OCI-LY3 (cell line): ENCODE measurements around the gene CMSS1.
A peak's percentile ranks its signal among the peaks of the same experiment; 100 is the strongest.

Experiments
- H2AFZ ChIP-seq: fragments of 200-600, 300-600 bp; shearing (Covaris generic); 2 replicates; pipeline ENCODE4 v1.6.0; 2014; ENCODE audit warnings: antibody characterized with exemption, low read depth, low read length
- H3K27ac ChIP-seq: fragments of 200-600, 300-600 bp; sonication (generic); 2 replicates; pipeline ENCODE4 v1.5.1; 2014; ENCODE audit warnings: mild to moderate bottlenecking, low read length, moderate library complexity, mixed read lengths
- H3K27me3 ChIP-seq: fragments of 200-600, 300-600 bp; sonication (generic); 2 replicates; pipeline ENCODE4 v1.6.1; 2014; ENCODE audit warnings: low read depth, low read length, mixed read lengths
- H3K36me3 ChIP-seq: fragments of 200-600, 300-600 bp; sonication (generic); replicated peaks from 2 replicates; pipeline ENCODE3; 2014; ENCODE audit warnings: low read depth, low read length, mixed read lengths
- H3K4me1 ChIP-seq: fragments of 300-600, 200-600 bp; sonication (generic); 2 replicates; pipeline ENCODE4 v1.6.1; 2014; ENCODE audit warnings: low read length, mixed read lengths
- H3K4me2 ChIP-seq: fragments of 200-600, 300-600 bp; sonication (generic); 2 replicates; pipeline ENCODE4 v1.6.1; 2014; ENCODE audit warnings: low read length, mixed read lengths
- H3K4me3 ChIP-seq: fragments of 300-600, 200-600 bp; sonication (generic); 2 replicates; pipeline ENCODE4 v1.5.1; 2014; ENCODE audit warnings: antibody characterized with exemption, mild to moderate bottlenecking, low read length, moderate library complexity
- H3K79me2 ChIP-seq: fragments of 300-600, 200-600 bp; shearing (Covaris generic); 2 replicates; pipeline ENCODE4 v1.6.1; 2014; ENCODE audit warnings: mild to moderate bottlenecking, low read length, mixed read lengths
- H3K9ac ChIP-seq: fragments of 300-600, 200-600 bp; shearing (Covaris generic); 2 replicates; pipeline ENCODE4 v1.6.0; 2014; ENCODE audit warnings: mild to moderate bottlenecking, low read length, moderate library complexity
- H3K9me3 ChIP-seq: fragments of 200-600, 300-600 bp; shearing (Covaris generic); 2 replicates; pipeline ENCODE4 v1.6.1; 2014; ENCODE audit warnings: low read length, mixed read lengths; ENCODE audit not compliant: insufficient read depth
- H4K20me1 ChIP-seq: fragments of 200-600, 300-600 bp; sonication (generic); 2 replicates; pipeline ENCODE4 v1.6.1; 2016; ENCODE audit warnings: low read length, mixed read lengths; ENCODE audit not compliant: insufficient read depth
- EZH2phosphoT487 ChIP-seq: fragments of 200-600 bp; shearing (Covaris generic); IDR thresholded peaks from 2 replicates; pipeline ENCODE4 v1.6.1; 2018; ENCODE audit warnings: antibody characterized with exemption, mixed run types, low read depth
- TF ChIP-seq, protein P1 (sequence below): fragments of 200-600, 300-600 bp; sonication (generic); IDR thresholded peaks from 2 replicates; pipeline ENCODE4 v1.5.1; 2014; ENCODE audit warnings: antibody characterized with exemption, low read length, low read depth

CMSS1 gene

DNA sequence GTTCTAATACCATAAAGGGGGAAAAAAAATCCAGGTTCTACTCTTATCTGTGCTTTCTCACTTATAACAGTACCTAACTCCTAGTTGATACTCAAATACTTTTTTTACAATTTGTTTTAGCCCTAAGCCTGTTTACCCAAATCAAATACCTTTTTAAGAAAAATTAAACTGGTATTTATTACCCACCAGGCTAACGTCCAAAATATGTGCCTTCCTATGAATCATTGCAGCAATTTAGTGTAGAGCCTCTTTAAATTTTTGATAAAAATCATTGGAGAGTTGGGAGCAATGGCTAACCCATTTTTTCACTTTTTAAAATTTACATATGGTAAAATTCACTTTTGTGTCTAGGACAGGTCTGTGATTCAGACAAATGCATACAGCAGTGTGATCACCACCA, 268.7 kb downstream of the CMSS1 start:
- H3K27me3 ChIP-seq: peaks cover 4% of the 10 kb centered on the region; the same call in 1 of the 2 replicates
- H3K9me3 ChIP-seq: no peaks in the 10 kb centered on the region
- no peak overlapping the region for H3K4me3 ChIP-seq
- H3K9ac ChIP-seq: no peak overlapping the region
- H3K4me1 ChIP-seq: peaks cover 13% of the 10 kb centered on the region
- H3K79me2 ChIP-seq: no peaks in the 10 kb centered on the region
- TF ChIP-seq, protein P1, sequence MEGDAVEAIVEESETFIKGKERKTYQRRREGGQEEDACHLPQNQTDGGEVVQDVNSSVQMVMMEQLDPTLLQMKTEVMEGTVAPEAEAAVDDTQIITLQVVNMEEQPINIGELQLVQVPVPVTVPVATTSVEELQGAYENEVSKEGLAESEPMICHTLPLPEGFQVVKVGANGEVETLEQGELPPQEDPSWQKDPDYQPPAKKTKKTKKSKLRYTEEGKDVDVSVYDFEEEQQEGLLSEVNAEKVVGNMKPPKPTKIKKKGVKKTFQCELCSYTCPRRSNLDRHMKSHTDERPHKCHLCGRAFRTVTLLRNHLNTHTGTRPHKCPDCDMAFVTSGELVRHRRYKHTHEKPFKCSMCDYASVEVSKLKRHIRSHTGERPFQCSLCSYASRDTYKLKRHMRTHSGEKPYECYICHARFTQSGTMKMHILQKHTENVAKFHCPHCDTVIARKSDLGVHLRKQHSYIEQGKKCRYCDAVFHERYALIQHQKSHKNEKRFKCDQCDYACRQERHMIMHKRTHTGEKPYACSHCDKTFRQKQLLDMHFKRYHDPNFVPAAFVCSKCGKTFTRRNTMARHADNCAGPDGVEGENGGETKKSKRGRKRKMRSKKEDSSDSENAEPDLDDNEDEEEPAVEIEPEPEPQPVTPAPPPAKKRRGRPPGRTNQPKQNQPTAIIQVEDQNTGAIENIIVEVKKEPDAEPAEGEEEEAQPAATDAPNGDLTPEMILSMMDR: no peak
- H4K20me1 ChIP-seq: peaks cover 5% of the 10 kb centered on the region; the same call in 1 of the 2 replicates
- no peak overlapping the region for H3K4me2 ChIP-seq
- H3K27ac ChIP-seq: no peak overlapping the region
- H3K36me3 ChIP-seq: no peaks in the 10 kb centered on the region
- no peak overlapping the region for H2AFZ ChIP-seq

DNA sequence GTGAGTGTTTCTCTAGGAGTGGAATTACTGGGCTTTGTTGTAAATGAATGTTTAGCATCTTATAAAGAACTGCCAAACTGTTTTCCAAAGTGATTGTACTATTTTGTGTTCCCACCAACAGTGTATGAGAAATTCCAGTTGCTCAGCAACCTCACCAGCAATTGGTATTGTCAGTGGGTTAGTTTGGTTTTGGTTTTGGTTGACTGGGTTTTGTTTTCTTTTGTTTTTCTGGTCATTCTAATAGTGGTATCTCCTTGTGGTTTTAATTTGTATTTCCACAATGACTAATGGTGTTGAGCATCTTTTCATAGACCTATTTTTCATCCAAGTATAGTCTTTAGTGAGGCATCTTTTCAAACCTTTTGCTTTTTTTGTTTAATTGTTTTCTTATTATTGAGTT, 269.5 kb downstream of the CMSS1 start:
- Histone ChIP-seq H3K36me3 (no peaks in the 10 kb centered on the region), H3K9me3 (no peaks in the 10 kb centered on the region), H3K27ac (no peak overlapping the region), H3K9ac (no peak overlapping the region), H4K20me1 (peaks cover 5% of the 10 kb centered on the region; the same call in 1 of the 2 replicates), H3K27me3 (peaks cover 4% of the 10 kb centered on the region; the same call in 1 of the 2 replicates), H3K4me2 (no peak overlapping the region), H3K4me3 (no peak overlapping the region), H3K79me2 (no peaks in the 10 kb centered on the region), H2AFZ (no peak overlapping the region), H3K4me1 (peaks cover 13% of the 10 kb centered on the region)
- TF ChIP-seq EZH2phosphoT487: no peak
- TF ChIP-seq, protein P1: no peak

DNA sequence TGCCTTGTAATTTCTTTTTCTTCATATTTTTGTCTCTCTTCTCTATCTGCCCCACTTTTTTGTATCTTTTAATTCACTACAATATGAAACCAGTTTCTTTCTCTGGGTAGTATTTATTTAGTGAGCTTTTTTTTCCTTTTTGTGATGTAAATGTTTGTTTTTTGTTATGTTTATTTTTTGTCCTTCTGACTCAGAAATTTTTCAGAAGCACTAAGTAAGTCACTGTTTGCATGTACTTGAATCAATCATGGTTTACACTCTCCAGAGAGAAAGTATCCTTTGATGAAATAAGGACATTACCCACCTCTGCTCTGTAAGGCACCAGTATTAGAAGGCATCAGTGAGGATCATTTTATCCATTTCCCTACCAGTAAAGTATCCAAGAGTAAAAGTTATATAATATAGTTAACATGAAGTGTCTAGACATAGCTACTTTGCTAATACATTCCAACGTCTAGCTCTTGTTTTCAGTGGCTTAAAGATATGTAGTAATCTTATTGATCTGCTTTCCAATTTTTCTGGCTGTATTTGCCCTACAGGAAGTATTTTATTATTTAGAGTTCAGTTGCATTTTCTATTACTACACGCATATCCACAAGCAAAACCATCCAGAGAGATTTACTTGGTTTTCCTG, 271.2 kb downstream of the CMSS1 start:
- no peaks in the 10 kb centered on the region for H3K36me3 ChIP-seq
- peaks cover 4% of the 10 kb centered on the region; the same call in 1 of the 2 replicates for H3K27me3 ChIP-seq
- H3K4me3 ChIP-seq: no peak overlapping the region
- H3K9me3 ChIP-seq: no peaks in the 10 kb centered on the region
- no peak overlapping the region for H3K9ac ChIP-seq
- H3K27ac ChIP-seq: no peak overlapping the region
- H4K20me1 ChIP-seq: peaks cover 5% of the 10 kb centered on the region; the same call in 1 of the 2 replicates
- H3K4me2 ChIP-seq: no peak overlapping the region
- no peaks in the 10 kb centered on the region for H3K79me2 ChIP-seq
- TF ChIP-seq, protein P1: no peak
- no peak for TF ChIP-seq EZH2phosphoT487
- no peak overlapping the region for H2AFZ ChIP-seq
- peaks cover 12% of the 10 kb centered on the region for H3K4me1 ChIP-seq

DNA sequence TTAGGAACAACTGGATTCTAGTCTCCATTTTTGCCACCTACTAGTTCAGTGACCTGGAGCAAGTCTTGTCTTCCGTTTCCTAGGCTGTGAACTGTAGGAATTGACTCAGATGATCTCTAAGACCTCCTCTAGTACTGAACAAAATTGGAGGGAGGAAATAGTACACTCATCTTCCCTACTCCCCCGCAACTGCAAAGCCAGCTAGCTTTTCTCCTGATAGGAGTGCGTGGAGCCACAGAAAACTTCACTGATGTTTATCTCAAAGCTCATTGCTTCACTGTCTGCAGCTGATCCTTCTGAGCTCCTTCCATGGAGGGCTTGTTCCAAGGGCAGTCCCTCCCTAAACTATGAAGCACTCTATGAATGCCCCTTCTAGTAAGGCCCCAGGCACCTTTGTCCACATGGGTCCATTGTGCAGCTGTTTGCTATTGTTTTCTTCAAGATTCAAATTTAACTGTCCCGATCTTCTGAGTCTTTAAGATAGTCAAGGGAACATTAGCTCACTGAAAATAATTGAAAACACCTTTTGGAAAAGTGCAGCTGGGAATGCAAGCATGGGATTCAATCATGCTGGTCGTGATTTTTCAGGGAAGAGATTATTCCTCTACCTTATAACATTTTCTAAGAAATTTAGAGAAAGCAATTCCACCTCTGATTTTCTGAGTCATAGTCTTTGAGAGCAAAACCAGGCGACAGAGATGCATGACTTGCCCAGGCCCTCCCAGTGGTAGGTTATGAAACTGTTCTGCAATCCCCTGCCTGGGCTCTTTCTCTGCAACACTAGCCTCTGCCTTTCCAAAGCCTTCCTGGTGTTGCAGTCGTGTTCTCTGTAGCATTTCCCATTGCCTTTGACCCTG, 272.4 kb downstream of the CMSS1 start:
- no peak overlapping the region for H3K9ac ChIP-seq
- H2AFZ ChIP-seq: no peak overlapping the region
- no peaks in the 10 kb centered on the region; the same call in 1 of the 2 replicates for H3K4me1 ChIP-seq
- no peak overlapping the region for H3K4me2 ChIP-seq
- H3K9me3 ChIP-seq: no peaks in the 10 kb centered on the region
- no peaks in the 10 kb centered on the region for H3K36me3 ChIP-seq
- H3K27ac ChIP-seq: no peak overlapping the region
- H3K79me2 ChIP-seq: no peaks in the 10 kb centered on the region
- H3K4me3 ChIP-seq: no peak overlapping the region
- H3K27me3 ChIP-seq: peaks cover 2% of the 10 kb centered on the region; the same call in 1 of the 2 replicates
- H4K20me1 ChIP-seq: peaks cover 2% of the 10 kb centered on the region; the same call in 1 of the 2 replicates
- TF ChIP-seq EZH2phosphoT487: no peak
- TF ChIP-seq, protein P1: peak; percentile 32; the same call in 1 of the 2 replicates
